Omental fat pad (tissue), 4 donors: ENCODE measurements around the gene HELZ2. TPM values are rescaled to one million over a fixed set of nuclear protein-coding genes. Genes with fewer than 3 reads are reported as not detected.
A peak's percentile ranks its signal among the peaks of the same experiment; 100 is the strongest.

ENCODE experiments used
- ATAC-seq: fragments of 150-250 bp; one replicate; pipeline ENCODE4 v1.9.1; 2016; ENCODE audit warnings: mild to moderate bottlenecking, moderate library complexity; ENCODE audit not compliant: low FRiP score
- DNase-seq: peaks from one replicate; pipeline ENCODE4 v3.0.0-alpha.2; 2019; ENCODE audit warnings: low spot score
- total RNA-seq, 4 donors: library from RNA; depleted of rRNA; stranded (reverse); fragments of >200 nt; gene quantifications; one replicate each; pipeline ENCODE4 v1.1.0, GENCODE V29; 2016
- TF ChIP-seq, protein P1 (sequence below), 3 donors: fragments of 450-650 bp; IDR thresholded peaks; one replicate each; pipeline ENCODE4 v1.5.1; 2016 to 2017; ENCODE audit warnings: antibody characterized with exemption in 3 of 3, mild to moderate bottlenecking in 3 of 3, moderate library complexity in 2 of 3

Gene HELZ2
- total RNA-seq, 4 donors from 2014 or later = 12.1 to 58.1 (median 31.8) TPM

GRCh38 chr20:63538204-63539091 lies 35.6 kb downstream of the HELZ2 start:
- no peak for DNase-seq
- ATAC-seq = peak; percentile 11
- TF ChIP-seq, protein P1, sequence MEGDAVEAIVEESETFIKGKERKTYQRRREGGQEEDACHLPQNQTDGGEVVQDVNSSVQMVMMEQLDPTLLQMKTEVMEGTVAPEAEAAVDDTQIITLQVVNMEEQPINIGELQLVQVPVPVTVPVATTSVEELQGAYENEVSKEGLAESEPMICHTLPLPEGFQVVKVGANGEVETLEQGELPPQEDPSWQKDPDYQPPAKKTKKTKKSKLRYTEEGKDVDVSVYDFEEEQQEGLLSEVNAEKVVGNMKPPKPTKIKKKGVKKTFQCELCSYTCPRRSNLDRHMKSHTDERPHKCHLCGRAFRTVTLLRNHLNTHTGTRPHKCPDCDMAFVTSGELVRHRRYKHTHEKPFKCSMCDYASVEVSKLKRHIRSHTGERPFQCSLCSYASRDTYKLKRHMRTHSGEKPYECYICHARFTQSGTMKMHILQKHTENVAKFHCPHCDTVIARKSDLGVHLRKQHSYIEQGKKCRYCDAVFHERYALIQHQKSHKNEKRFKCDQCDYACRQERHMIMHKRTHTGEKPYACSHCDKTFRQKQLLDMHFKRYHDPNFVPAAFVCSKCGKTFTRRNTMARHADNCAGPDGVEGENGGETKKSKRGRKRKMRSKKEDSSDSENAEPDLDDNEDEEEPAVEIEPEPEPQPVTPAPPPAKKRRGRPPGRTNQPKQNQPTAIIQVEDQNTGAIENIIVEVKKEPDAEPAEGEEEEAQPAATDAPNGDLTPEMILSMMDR (IDR thresholded peaks at IDR 0.05) = no peak

DNA sequence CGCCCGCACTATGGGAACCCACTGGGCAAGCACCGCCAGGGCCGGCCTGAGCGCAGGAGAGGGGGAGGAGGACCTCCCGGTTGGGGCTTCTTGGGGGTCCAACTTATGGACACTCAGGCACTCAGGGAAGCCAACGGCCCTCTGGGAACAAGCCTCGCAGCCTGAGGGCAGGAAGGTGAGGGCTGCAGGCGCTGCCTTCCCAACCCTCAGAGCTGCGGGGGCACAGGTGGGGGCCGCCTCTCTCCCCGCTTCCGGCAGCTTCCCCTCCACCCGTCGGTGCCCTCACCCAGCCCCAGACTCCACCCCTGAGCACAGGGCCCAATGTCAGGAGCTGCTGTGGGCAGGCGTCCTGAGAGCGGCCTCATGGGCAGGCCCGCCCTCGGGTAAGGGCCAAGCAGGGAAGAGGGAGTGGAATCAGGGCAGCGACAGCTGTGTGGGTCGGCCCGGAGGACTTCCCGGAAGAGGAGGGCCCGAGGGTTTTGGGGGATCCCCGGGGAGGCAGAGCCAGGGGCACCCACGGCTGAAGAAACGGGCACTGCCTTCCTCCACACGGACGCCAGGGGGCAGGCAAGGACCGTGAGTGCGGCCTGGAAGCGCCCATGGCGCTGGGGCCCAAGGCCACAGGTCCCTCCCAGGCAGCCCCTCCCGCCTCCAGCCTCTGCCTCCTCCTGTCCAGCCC lies 36.4 kb downstream of the HELZ2 start:
- TF ChIP-seq, protein P1 (IDR thresholded peaks at IDR 0.05) = peak in 1 of 3 donors; percentile 89
- ATAC-seq (peak; percentile 88), DNase-seq (peak; percentile 64)

DNA sequence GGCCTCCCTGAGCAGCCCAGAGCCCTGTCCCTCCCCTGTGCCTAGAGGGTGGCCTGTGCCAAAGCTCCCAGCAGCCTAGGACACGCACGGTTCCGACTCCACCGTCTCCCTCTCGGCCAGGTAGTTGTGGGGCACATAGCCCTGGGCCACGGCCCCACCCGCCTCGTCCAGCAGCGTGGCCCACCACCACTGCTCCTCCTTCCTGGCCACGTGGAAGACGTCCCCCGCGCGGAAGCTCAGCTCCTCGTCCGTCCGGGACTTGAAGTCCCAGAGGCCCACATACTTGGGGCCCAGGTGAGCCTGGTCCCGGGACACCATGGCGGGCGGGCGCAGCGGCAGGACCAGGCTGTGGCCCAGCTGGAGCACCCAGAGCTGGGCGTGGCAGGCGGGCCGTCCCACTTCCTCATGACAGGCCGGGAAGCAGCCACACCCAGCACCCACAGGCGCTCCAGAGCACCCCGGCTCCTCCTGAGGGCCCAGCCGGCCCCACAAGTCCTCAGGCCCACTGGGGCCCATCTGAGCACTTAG lies 37.0 kb downstream of the HELZ2 start, which contains the start of gene PTK6:
Gene PTK6, minus strand, starts transcription at position 380 of the 528 bp plus-strand sequence. Its CDS starts 62 bp downstream, at position 318.
- TF ChIP-seq, protein P1 (IDR thresholded peaks at IDR 0.05) = no peak

DNA sequence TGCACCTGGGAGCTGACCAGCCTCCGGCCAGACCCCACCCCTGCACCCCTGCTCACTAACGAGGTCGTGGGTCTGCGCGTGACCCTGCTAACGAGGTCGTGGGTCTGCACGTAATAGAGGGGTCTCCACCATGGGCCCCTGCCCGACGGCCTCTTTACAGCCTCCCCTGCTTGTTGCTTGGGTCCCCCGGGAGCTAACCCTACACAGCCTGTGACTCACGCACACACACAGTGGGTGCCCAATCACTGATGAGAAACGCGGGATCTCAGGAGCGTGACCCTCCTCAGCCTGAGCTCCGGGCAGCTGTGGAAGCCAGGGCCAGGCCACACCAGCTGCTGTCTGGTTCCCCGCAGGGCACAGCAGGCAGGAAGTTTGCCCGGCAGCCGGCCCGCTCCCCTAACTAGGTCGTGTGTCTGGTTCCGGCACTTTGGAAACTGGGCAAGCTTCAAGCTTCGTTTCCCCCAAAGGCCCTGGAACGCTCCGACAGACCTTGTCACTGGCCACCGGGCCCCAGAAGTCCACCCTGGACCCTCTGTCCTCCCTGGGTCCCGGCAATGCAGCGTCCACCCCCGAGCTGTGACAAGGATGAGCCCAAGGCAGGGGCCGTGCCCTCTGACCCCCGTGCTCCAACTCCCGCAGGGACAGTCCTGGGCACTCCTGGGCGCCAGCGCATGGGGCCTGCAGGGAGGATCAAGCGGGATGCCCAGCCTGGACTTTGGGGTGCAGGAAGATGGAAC lies 37.6 kb downstream of the HELZ2 start:
- TF ChIP-seq, protein P1 (IDR thresholded peaks at IDR 0.05) = no peak
- DNase-seq (no peak), ATAC-seq (no peak)

More for the DNA sequence above, 37.0 kb downstream of the HELZ2 start, which contains the start of gene PTK6:
- DNase-seq = no peak
- no peak for ATAC-seq

GRCh38 chr20:63534831-63535651 lies 39.0 kb downstream of the HELZ2 start:
- DNase-seq (no peak), ATAC-seq (no peak)
- TF ChIP-seq, protein P1 (IDR thresholded peaks at IDR 0.05) = no peak

- no peak for ATAC-seq
These were observed 39.6 kb downstream of the HELZ2 start for GRCh38 chr20:63534427-63534830.

More at GRCh38 chr20:63534427-63534830, 39.6 kb downstream of the HELZ2 start:
- TF ChIP-seq, protein P1 (IDR thresholded peaks at IDR 0.05) = no peak
- DNase-seq = no peak
